ENCODE results near the gene CARMIL1. TPM values are rescaled to one million over a fixed set of nuclear protein-coding genes. Genes with fewer than 3 reads are reported as not detected.

Gene CARMIL1
- total RNA-seq, 1 experiment from 2014 or later, result 23.6 TPM

DNA sequence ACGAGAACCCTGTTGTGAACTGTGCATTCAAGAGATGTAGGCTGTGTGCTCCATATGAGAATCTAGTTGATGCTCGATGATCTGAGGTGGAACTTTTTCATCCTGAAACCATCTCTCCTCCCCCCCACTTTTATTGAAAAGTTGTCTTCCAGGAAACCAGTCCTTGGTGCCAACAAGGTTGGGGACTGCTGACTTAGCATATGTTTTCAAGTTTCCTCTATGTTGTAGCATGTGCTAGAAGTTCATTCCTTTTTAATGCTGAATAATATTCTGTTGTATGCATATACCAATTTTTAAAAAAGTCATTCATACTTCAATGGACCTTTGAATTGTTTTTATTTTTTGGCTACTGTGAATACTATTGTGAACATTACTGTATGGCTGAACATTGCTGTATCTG, 27.2 kb downstream of the CARMIL1 start:
- Histone ChIP-seq H3K27me3 (ENCODE audit: insufficient read depth, low read length) (no peaks in the 10 kb centered on the region), H4K8ac (replicated peaks; ENCODE audit: insufficient read length, low read depth, low read length) (no peak overlapping the region), H3K23ac (ENCODE audit: insufficient read length, low read depth, low read length) (no peak overlapping the region), H3K27ac (ENCODE audit: insufficient read length, low read depth, low read length) (no peak overlapping the region), H2AFZ (ENCODE audit: low read length) (no peak overlapping the region), H2BK12ac (ENCODE audit: insufficient read length, low read depth, low read length) (no peak overlapping the region), H3K56ac (ENCODE audit: insufficient read length, low read depth, low read length) (no peak overlapping the region), H3K79me2 (ENCODE audit: insufficient read depth, low read length) (peaks cover 4% of the 10 kb centered on the region; the same call in 1 of the 2 replicates), H3T11ph (ENCODE audit: low read length) (no peak overlapping the region), H3K9ac (ENCODE audit: extremely low read depth, insufficient read length, low read length) (no peak overlapping the region), H2BK20ac (ENCODE audit: low read depth, low read length, poor library complexity, severe bottlenecking) (no peak overlapping the region), H4K5ac (ENCODE audit: insufficient read length, low read depth, low read length) (no peak overlapping the region), H2BK120ac (ENCODE audit: low read depth, low read length, poor library complexity, severe bottlenecking) (no peak overlapping the region), H4K91ac (ENCODE audit: insufficient read length, low read depth, low read length) (no peak overlapping the region), H3K18ac (ENCODE audit: insufficient read length, low read depth, low read length) (no peak overlapping the region), H3K4ac (ENCODE audit: low read depth, low read length) (no peak overlapping the region), H3K4me1 (ENCODE audit: insufficient read depth, low read length) (peaks cover 4% of the 10 kb centered on the region; the same call in 1 of the 2 replicates), H3K14ac (ENCODE audit: insufficient read depth, low read length) (no peak overlapping the region), H3K9me3 (ENCODE audit: control insufficient read depth, low read depth, low read length) (no peaks in the 10 kb centered on the region), H3K23me2 (ENCODE audit: insufficient read length, low read depth, low read length, poor library complexity, severe bottlenecking) (no peaks in the 10 kb centered on the region), H3K79me1 (ENCODE audit: insufficient read depth, low read depth, low read length, poor library complexity, severe bottlenecking) (no peaks in the 10 kb centered on the region), H2BK15ac (ENCODE audit: low read depth, low read length) (no peak overlapping the region), H4K20me1 (ENCODE audit: control insufficient read depth, insufficient read depth, insufficient read length) (no peaks in the 10 kb centered on the region), H2AK5ac (ENCODE audit: insufficient read length, low read length) (no peak overlapping the region), H2BK5ac (ENCODE audit: insufficient read length, low read length) (no peak overlapping the region), H3K4me2 (ENCODE audit: insufficient read depth, insufficient read length, low read length) (no peak overlapping the region)
- H3K4me1 Mint-ChIP-seq, result peaks cover 33 to 36% of the 10 kb centered on the region in 2 experiments
- no peak overlapping the region for H3K4me3 Mint-ChIP-seq
- no peak overlapping the region for H3K27ac Mint-ChIP-seq
- H3K36me3 Mint-ChIP-seq (ENCODE audit: insufficient read depth in 1 of 3, low read depth in 3 of 3), result peaks cover 8 to 10% (median 9%) of the 10 kb centered on the region in 3 experiments; a peak in 6 of 7 replicates
- H3K27me3 Mint-ChIP-seq (ENCODE audit: low read depth), result no peaks in the 10 kb centered on the region
- no peak for DNase-seq
- TF ChIP-seq, protein P1, sequence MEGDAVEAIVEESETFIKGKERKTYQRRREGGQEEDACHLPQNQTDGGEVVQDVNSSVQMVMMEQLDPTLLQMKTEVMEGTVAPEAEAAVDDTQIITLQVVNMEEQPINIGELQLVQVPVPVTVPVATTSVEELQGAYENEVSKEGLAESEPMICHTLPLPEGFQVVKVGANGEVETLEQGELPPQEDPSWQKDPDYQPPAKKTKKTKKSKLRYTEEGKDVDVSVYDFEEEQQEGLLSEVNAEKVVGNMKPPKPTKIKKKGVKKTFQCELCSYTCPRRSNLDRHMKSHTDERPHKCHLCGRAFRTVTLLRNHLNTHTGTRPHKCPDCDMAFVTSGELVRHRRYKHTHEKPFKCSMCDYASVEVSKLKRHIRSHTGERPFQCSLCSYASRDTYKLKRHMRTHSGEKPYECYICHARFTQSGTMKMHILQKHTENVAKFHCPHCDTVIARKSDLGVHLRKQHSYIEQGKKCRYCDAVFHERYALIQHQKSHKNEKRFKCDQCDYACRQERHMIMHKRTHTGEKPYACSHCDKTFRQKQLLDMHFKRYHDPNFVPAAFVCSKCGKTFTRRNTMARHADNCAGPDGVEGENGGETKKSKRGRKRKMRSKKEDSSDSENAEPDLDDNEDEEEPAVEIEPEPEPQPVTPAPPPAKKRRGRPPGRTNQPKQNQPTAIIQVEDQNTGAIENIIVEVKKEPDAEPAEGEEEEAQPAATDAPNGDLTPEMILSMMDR (conservative IDR thresholded peaks at IDR 0.05), result no peak
- WGBS (ENCODE audit: extremely low coverage, insufficient read length, low lambda C conversion rate), result no CpG with 5 or more reads among the region's 2 CpGs
- H3K9me3 Mint-ChIP-seq, result peaks cover 6% of the 10 kb centered on the region in 2 experiments; a peak in 4 of 5 replicates

Measured in H9 (cell line).